COLO668 (cell line): ENCODE results near the gene MAP3K6.
"Not testable (repeated sequence)": the region's sequence is repeated elsewhere in the genome, so short reads cannot be mapped to it uniquely, and the experiment has no call there.

Experiments used
- DNase-seq: peaks from one replicate; lab custom pipeline; 2025; ENCODE audit not compliant: unreplicated experiment; lab: John Stamatoyannopoulos, UW

Gene MAP3K6

GRCh38 chr1:27366411-27367159 lies at the start of gene MAP3K6:
Gene MAP3K6, minus strand, starts transcription at chr1:27366961. Its CDS starts 364 bp downstream, at chr1:27366597.
- DNase-seq = peak; percentile 90

GRCh38 chr1:27414091-27414490 lies 47.3 kb upstream of the MAP3K6 start:
- no peak for DNase-seq

GRCh38 chr1:27413004-27413403 lies 46.2 kb upstream of the MAP3K6 start:
- DNase-seq = no peak

- DNase-seq = no peak
Measured at GRCh38 chr1:27412502-27412901, 45.7 kb upstream of the MAP3K6 start.

- no peak for DNase-seq
Measured at GRCh38 chr1:27410709-27411108, 43.9 kb upstream of the MAP3K6 start.

- DNase-seq = no peak
Measured at GRCh38 chr1:27409669-27410068, 42.9 kb upstream of the MAP3K6 start.

GRCh38 chr1:27408151-27408550 lies 41.4 kb upstream of the MAP3K6 start:
- no peak for DNase-seq

GRCh38 chr1:27406791-27407190 lies 40.0 kb upstream of the MAP3K6 start:
- DNase-seq = not testable (repeated sequence)

- DNase-seq = no peak
Measured at GRCh38 chr1:27406362-27406680, 39.6 kb upstream of the MAP3K6 start.

- DNase-seq = not testable (repeated sequence)
Measured at GRCh38 chr1:27405598-27406361, 39.0 kb upstream of the MAP3K6 start.

GRCh38 chr1:27405074-27405473 lies 38.3 kb upstream of the MAP3K6 start:
- no peak for DNase-seq

GRCh38 chr1:27403931-27404330 lies 37.2 kb upstream of the MAP3K6 start:
- no peak for DNase-seq

GRCh38 chr1:27403065-27403726 lies 36.4 kb upstream of the MAP3K6 start:
- DNase-seq = no peak

GRCh38 chr1:27402349-27402754 lies 35.6 kb upstream of the MAP3K6 start:
- DNase-seq = peak; percentile 64

- no peak for DNase-seq
Measured at GRCh38 chr1:27400963-27401341, 34.2 kb upstream of the MAP3K6 start.

GRCh38 chr1:27400082-27400962 lies 33.6 kb upstream of the MAP3K6 start:
- no peak for DNase-seq

GRCh38 chr1:27399251-27400025 lies 32.7 kb upstream of the MAP3K6 start:
- DNase-seq = no peak

- DNase-seq = no peak
Measured at GRCh38 chr1:27398405-27399149, 31.8 kb upstream of the MAP3K6 start.

GRCh38 chr1:27397749-27398148 lies 31.0 kb upstream of the MAP3K6 start:
- DNase-seq = no peak

GRCh38 chr1:27397110-27397509 lies 30.3 kb upstream of the MAP3K6 start:
- no peak for DNase-seq
